Endothelial cell of umbilical vein (primary cell): Measurements from ENCODE around the gene NUMA1. TPM values are rescaled to one million over a fixed set of nuclear protein-coding genes. Genes with fewer than 3 reads are reported as not detected.
A peak's percentile ranks its signal among the peaks of the same experiment; 100 is the strongest.

Experiments
- BruUV-seq: library from RNA; stranded (reverse); fragments of 400-500 nt; replicated peaks from 2 replicates; lab custom pipeline; 2021; lab: Mats Ljungman, UMichigan
- CTCF ChIA-PET: fragments of 300-600, 350-600 bp; sonication (Branson Sonifier 250); formaldehyde crosslinking; loops from one replicate; lab custom pipeline; 2021; ENCODE audit warnings: antibody characterized with exemption, inconsistent platforms; lab: Charles Lee
- POLR2A ChIA-PET: fragments of 300-600, 350-600 bp; sonication (Branson Sonifier 250); formaldehyde crosslinking; loops from one replicate; lab custom pipeline; 2021; ENCODE audit warnings: antibody characterized with exemption, inconsistent platforms; lab: Charles Lee
- DNase-seq: peaks from one replicate; pipeline ENCODE4 v3.0.0-alpha.2; 2011; ENCODE audit warnings: low read depth, low spot score
- FAIRE-seq: peaks from 2 replicates; lab custom pipeline; 2011; peaks lifted over from hg19 to GRCh38; lab: Jason Lieb, UNC
- H2AFZ ChIP-seq: 2 replicates; pipeline ENCODE4 v1.6.0; 2012; ENCODE audit warnings: low read depth, low read length, control low read depth, inconsistent platforms
- H3K27ac ChIP-seq: 2 replicates; pipeline ENCODE4 v1.5.1; 2011; ENCODE audit warnings: low read depth, mild to moderate bottlenecking, control low read depth, low read length, moderate library complexity; ENCODE audit not compliant: insufficient read depth
- H3K27me3 ChIP-seq, 2 experiments: 2 replicates each; pipeline versions ENCODE4 v1.6.0 to v1.6.1; 2011; ENCODE audit warnings: low read length in 2 of 2, mixed read lengths in 1 of 2; ENCODE audit not compliant: control insufficient read depth in 2 of 2, insufficient read depth in 2 of 2
- H3K36me3 ChIP-seq, 2 experiments: 2 replicates in 1 of 2; 3 replicates in 1 of 2; pipeline ENCODE4 v1.5.1; 2011; ENCODE audit warnings: low read length in 2 of 2, mild to moderate bottlenecking in 1 of 2, moderate library complexity in 1 of 2; ENCODE audit not compliant: control insufficient read depth in 2 of 2, insufficient read depth in 2 of 2; ENCODE audit errors: extremely low read depth in 1 of 2
- H3K4me1 ChIP-seq: 3 replicates; pipeline ENCODE4 v1.5.1; 2011; ENCODE audit warnings: mild to moderate bottlenecking, low read length; ENCODE audit not compliant: control insufficient read depth, insufficient read depth; ENCODE audit errors: extremely low read depth
- H3K4me2 ChIP-seq: 2 replicates; pipeline ENCODE4 v1.6.1; 2011; ENCODE audit warnings: low read length, control low read depth, mixed read lengths; ENCODE audit not compliant: insufficient read depth
- H3K4me3 ChIP-seq, 3 experiments: fragments of 200-600 bp in 1 of 3; sonication (generic), shearing (Covaris generic) in 1 of 3; replicated peaks in 1 of 3; 2 replicates each; pipeline ENCODE4 v1.5.1; 2011 to 2016; ENCODE audit warnings: control low read depth in 3 of 3, low read length in 3 of 3, mild to moderate bottlenecking in 2 of 3, inconsistent platforms in 1 of 3, low read depth in 1 of 3, moderate library complexity in 1 of 3; ENCODE audit not compliant: insufficient read depth in 1 of 3
- H3K79me2 ChIP-seq: 2 replicates; pipeline ENCODE4 v1.6.0; 2012; ENCODE audit warnings: low read length, inconsistent platforms; ENCODE audit not compliant: control insufficient read depth, insufficient read depth
- H3K9ac ChIP-seq: replicated peaks from 2 replicates; pipeline ENCODE3; 2011; ENCODE audit warnings: low read length, control low read depth; ENCODE audit not compliant: insufficient read depth; ENCODE audit errors: extremely low read depth
- H3K9me1 ChIP-seq: replicated peaks from 3 replicates; pipeline ENCODE4 v1.6.0; 2011; ENCODE audit warnings: mild to moderate bottlenecking, low read length; ENCODE audit not compliant: control insufficient read depth, insufficient read depth; ENCODE audit errors: extremely low read depth
- H3K9me3 ChIP-seq: replicated peaks from 2 replicates; pipeline ENCODE4 v1.5.1; 2012; ENCODE audit warnings: low read length, inconsistent platforms; ENCODE audit not compliant: control insufficient read depth, insufficient read depth
- H4K20me1 ChIP-seq: replicated peaks from 2 replicates; pipeline ENCODE3; 2011; ENCODE audit warnings: mild to moderate bottlenecking, low read length; ENCODE audit not compliant: control insufficient read depth, insufficient read depth; ENCODE audit errors: extremely low read depth
- CTCF ChIP-seq, 2 donors: IDR thresholded peaks; 1 replicate in 1 of 2; 2 replicates in 1 of 2; pipeline ENCODE4 v1.5.1; 2011; ENCODE audit warnings: low read length in 2 of 2, mild to moderate bottlenecking in 2 of 2, moderate library complexity in 2 of 2, control low read depth in 1 of 2, inconsistent platforms in 1 of 2, low read depth in 1 of 2; ENCODE audit not compliant: insufficient read depth in 1 of 2; ENCODE audit errors: extremely low read depth in 1 of 2
- EZH2 ChIP-seq: IDR thresholded peaks from 2 replicates; pipeline ENCODE4 v1.6.1; 2012; ENCODE audit warnings: borderline replicate concordance, low read depth, mild to moderate bottlenecking, moderate library complexity, low read length, inconsistent platforms; ENCODE audit not compliant: severe bottlenecking
- FOS ChIP-seq: IDR thresholded peaks from 2 replicates; pipeline ENCODE4 v1.6.1; 2011; ENCODE audit warnings: mild to moderate bottlenecking, low read length, moderate library complexity, borderline replicate concordance; ENCODE audit not compliant: insufficient read depth
- GATA2 ChIP-seq: IDR thresholded peaks from 2 replicates; pipeline ENCODE4 v1.7.0; 2011; ENCODE audit warnings: low read depth, mild to moderate bottlenecking, moderate library complexity, mixed read lengths, low read length; ENCODE audit not compliant: insufficient read length, insufficient read depth
- JUN ChIP-seq: IDR thresholded peaks from 2 replicates; pipeline ENCODE4 v1.6.1; 2011; ENCODE audit warnings: borderline replicate concordance, low read depth; ENCODE audit not compliant: insufficient read length, insufficient read depth
- MAX ChIP-seq: IDR thresholded peaks from 2 replicates; pipeline ENCODE4 v1.6.1; 2011; ENCODE audit not compliant: insufficient read depth, insufficient read length
- MYC ChIP-seq: IDR thresholded peaks from one replicate; pipeline ENCODE4 v1.6.1; 2011; ENCODE audit warnings: mild to moderate bottlenecking, low read depth, low read length
- POLR2A ChIP-seq: IDR thresholded peaks from 2 replicates; pipeline ENCODE4 v1.6.1; 2012; ENCODE audit warnings: low read depth, mild to moderate bottlenecking, control low read depth, low read length
- POLR2AphosphoS5 ChIP-seq: IDR thresholded peaks from 2 replicates; pipeline ENCODE4 v1.6.1; 2012; ENCODE audit warnings: low read depth, mild to moderate bottlenecking, control low read depth, low read length, moderate library complexity; ENCODE audit not compliant: insufficient read depth
- dilution Hi-C: fragments of 300-500 bp; cut with MboI; formaldehyde crosslinking; loops from one replicate; pipeline ENCODE4 v1.15.0; 2019; ENCODE audit warnings: low sequenced_read_pairs; ENCODE audit not compliant: extremely low pct_ligation_motif_present
- intact Hi-C: fragments of 100-400 bp; cut with micrococcal nuclease; formaldehyde crosslinking; loops from one replicate; pipeline ENCODE4 v1.10.0; 2022
- polyA plus RNA-seq, 4 experiments: library from polyadenylated mRNA; depleted of rRNA in 3 of 4; stranded (reverse) in 3 of 4; unstranded in 1 of 4; fragments of >200 nt; gene quantifications; 2 replicates each; pipeline versions ENCODE4 v1.2.1 to v1.2.3, GENCODE V29; 2011 to 2012; ENCODE audit warnings: missing spikeins in 1 of 4
- total RNA-seq: library from RNA; stranded (reverse); gene quantifications from 2 replicates; pipeline ENCODE4 v1.2.3, GENCODE V29; 2021

The NUMA1 gene
- total and polyA plus RNA-seq, 2 donors (not counting 3 experiments of a cell fraction or from before 2014, with no cell fraction given), result 120 to 164 TPM

- ChIA-PET CTCF (interaction anchor here (0.9 to 3.0 kb wide), 3 partner anchors 12 to 54 kb away, joined by 3 to 45 read pairs (median 3); no protein-coding TSS in a partner anchor), POLR2A (no interaction called here)
- no peak for DNase-seq
- Histone ChIP-seq H3K27ac (peak overlapping the region; percentile 94), H3K4me1 (peaks cover 28% of the 10 kb centered on the region), H3K27me3 (no peaks in the 10 kb centered on the region), H3K9me1 (no peaks in the 10 kb centered on the region), H3K4me2 (peak overlapping the region; percentile 96), H3K4me3 (peak overlapping the region; percentile 64 to 82 (median 78)), H4K20me1 (no peaks in the 10 kb centered on the region), H2AFZ (peak overlapping the region; percentile 39), H3K79me2 (peaks cover 49% of the 10 kb centered on the region), H3K9ac (peak overlapping the region; percentile 72), H3K9me3 (no peaks in the 10 kb centered on the region), H3K36me3 (no peaks in the 10 kb centered on the region)
- dilution Hi-C loops, result loop anchor here (10.0 kb wide), 1 partner anchor 55 kb away; no protein-coding TSS in a partner anchor
- BruUV-seq, result no TSS peak
- intact Hi-C loops, result loop anchor here (1.0 to 2.0 kb wide), 6 partner anchors 8 to 65 kb away; partner anchors contain the start of genes ANAPC15 and LAMTOR1
- TF ChIP-seq POLR2AphosphoS5 (no peak), CTCF (IDR thresholded peaks at IDR 0.05; ENCODE audit: extremely low read depth in 1 of 2, insufficient read depth in 1 of 2, low read depth in 1 of 2, low read length in 2 of 2) (no peak)
- FAIRE-seq, result no peak
Measured at GRCh38 chr11:72079819-72080325, 470 bp downstream of the NUMA1 start.

DNA sequence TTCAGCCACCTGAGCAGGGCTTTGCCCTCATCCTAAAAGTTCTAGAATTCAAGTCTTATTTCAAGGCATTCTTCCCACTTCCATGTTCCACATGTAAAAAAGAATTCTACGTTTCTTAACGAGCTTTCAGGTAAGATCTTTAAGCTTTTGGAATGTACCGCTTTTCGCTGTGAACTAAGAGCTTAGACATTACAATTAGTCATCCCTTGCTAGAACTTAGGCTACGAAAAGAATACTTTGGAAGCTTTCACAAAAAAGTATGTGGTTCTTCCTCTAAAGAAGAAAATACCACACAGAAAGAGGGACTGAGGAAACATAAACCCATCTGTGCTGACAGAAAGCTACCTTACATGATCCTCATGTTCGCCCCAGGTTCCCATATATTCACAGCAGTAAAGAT lies 1.9 kb downstream of the NUMA1 start:
- Histone ChIP-seq H3K79me2 (peaks cover 61% of the 10 kb centered on the region), H3K9ac (peak overlapping the region; percentile 60), H3K9me1 (no peaks in the 10 kb centered on the region), H4K20me1 (no peaks in the 10 kb centered on the region), H3K9me3 (no peaks in the 10 kb centered on the region), H2AFZ (peak overlapping the region; percentile 9), H3K27ac (peak overlapping the region; percentile 94), H3K4me3 (peak overlapping the region in 1 of 3 experiments; percentile 82), H3K4me1 (peaks cover 28% of the 10 kb centered on the region), H3K4me2 (peak overlapping the region; percentile 96), H3K27me3 (no peaks in the 10 kb centered on the region), H3K36me3 (no peaks in the 10 kb centered on the region)
- FAIRE-seq (peak; percentile 37), DNase-seq (no peak)
- dilution Hi-C loops (no loop called here), intact Hi-C loops (no loop called here)
- TF ChIP-seq FOS (no peak), POLR2AphosphoS5 (no peak), POLR2A (no peak), MAX (no peak), EZH2 (no peak), JUN (no peak), GATA2 (no peak), CTCF (IDR thresholded peaks at IDR 0.05; ENCODE audit: extremely low read depth in 1 of 2, insufficient read depth in 1 of 2, low read depth in 1 of 2, low read length in 2 of 2) (no peak), MYC (no peak)
- BruUV-seq, result TSS peak; percentile 32
- CTCF ChIA-PET, result interaction anchor here (0.9 to 3.0 kb wide), 11 partner anchors 9 to 353 kb away, joined by 3 to 45 read pairs (median 3); no protein-coding TSS in a partner anchor
- POLR2A ChIA-PET, result interaction anchor here (0.6 kb wide), 1 partner anchor 28 kb away, joined by 5 read pairs; no protein-coding TSS in a partner anchor
